Fibroblast of skin of abdomen (primary cell): ENCODE measurements around the gene MPL.

ENCODE experiments used
- DNase-seq: peaks from one replicate; pipeline ENCODE4 v3.0.0-alpha.2; 2013

Gene MPL

DNA sequence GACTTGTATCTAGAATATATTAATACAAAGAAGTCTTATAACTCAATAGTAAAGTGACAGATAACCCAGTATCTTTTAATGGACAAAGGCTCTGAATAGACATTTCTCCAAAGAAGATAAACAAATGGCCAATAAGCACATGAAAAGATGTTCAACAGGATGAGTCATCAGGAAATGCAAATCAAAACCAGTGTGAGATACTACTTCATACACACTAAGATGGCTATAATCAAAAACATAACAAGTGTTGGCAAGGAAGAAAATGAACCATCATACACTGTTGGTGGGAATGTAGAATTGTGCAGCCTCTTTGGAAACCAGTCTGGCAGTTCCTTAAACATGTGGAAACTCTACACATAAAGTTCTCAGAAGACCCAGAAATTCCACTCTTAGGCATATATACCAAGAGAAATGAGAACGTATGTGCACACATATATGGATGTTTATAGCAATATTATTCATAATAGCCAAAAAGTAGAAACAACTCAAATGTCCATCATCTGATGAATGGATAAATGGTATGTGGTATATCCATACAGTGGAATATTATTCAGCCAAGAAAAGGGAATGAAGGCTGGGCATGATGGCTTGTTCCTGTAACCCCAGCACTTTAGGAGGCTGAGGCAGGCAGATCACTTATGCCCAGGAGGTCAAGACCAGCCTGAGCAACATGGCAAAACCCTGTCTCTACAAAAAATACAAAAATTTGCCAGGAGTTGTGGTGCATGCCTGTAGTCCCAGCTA lies 9.9 kb upstream of the MPL start:
- DNase-seq = peak; percentile 32

DNA sequence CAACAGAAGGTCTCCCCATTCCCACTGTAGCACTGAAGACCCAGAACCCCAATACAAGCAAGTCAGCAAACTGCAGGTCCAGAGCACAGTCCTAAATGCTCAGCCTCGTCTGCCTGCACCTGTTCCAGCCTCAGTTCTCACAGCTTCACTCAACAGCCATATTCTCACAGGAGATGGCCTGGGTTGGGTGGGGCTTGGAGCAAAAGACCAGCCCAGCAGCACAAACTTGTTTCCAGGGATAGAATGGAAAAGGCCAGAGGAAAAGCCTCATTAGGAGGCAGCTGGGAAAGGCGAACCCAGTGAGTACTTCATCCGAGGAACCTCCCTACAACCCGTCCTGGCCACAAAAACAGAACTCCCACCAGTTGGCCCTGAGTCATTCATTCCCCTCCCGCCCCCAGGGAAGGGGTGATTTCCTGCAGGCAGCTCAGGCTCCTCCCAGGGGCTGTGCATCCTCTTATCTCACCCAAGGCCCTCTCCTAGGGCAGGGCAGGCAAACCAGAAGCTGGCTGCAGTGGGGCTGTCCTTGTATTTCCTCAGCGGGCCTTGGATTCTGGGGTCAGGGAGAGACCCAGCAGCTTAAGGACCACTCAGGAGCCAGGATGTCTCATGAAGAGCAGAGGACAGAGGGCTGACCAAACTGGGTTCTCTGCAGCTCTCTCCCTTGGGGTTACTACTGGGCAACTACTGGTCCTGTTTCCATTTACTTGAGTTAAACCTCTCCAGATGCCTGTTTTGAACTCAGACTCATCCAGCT lies 7.4 kb upstream of the MPL start:
- DNase-seq = peak; percentile 73

DNA sequence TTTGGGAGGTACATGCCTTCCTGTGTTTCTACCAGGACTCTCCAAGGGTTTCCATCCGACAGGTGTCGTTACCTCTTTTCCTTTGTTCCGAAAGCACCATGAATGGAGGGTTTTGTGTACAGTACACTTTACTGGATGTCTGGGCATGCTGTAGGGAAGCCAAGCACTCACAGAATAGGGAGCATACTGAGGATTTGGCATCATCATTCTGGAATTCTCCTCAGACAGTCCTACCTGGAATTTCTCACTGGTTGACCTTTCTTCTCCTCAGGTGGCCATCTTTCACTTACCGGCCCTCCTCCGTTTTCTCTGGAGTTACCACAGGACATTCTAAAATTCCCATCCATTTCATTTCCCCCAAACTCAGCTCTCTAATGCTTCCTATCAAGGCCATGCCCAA lies 5.9 kb upstream of the MPL start:
- no peak for DNase-seq

DNA sequence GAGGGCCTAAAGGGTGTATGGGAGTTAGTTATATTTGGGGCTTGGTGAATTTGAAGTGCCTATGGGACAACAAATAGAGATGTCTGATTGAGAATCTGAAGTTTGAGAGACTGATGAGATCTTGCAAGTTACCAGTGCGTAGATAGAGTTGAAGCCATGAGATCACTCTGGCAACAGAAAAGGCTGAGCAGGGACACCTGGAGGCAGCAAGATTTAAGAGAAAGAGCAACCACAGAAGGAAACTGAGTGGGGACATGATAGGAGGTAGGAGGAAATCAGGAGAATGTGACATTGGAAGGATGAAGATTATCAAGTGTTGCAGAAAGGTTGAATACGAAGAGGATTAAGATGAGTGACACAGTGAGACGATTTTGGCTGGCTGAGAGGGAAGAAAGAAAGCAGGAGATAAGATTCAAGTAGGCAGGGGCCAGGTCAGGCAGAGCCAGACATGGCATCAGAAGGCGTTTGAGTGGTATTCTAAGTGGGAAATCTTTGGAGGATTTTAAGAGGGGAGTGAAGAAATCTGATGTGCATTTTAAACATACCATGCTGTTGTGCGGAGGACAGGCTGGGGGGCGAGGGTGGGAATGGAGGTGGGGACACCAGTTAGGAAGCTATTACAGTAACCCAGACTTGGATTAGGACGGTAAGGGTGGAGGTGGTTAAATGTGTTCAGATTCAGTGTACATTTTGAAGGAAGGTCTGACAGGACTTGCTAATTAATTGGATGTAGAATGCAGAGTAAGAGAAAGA lies 3.0 kb upstream of the MPL start:
- DNase-seq = no peak

DNA sequence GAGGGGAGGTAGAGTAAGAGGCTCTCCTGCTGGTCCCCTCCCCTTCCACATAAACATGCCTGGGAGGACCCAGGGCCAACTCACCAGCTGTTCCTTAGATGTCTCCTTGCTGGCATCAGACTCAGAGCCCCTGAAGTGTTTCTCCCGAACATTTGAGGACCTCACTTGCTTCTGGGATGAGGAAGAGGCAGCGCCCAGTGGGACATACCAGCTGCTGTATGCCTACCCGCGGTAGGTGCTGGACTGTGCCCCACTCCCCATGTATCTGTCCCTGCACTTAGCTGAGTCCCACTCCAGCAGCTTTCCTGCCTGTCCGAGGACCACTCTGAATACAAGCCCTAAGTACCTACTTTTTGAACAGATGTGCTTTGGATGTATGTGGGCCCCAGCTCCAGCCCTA lies 383 bp downstream of the MPL start:
- DNase-seq = no peak

DNA sequence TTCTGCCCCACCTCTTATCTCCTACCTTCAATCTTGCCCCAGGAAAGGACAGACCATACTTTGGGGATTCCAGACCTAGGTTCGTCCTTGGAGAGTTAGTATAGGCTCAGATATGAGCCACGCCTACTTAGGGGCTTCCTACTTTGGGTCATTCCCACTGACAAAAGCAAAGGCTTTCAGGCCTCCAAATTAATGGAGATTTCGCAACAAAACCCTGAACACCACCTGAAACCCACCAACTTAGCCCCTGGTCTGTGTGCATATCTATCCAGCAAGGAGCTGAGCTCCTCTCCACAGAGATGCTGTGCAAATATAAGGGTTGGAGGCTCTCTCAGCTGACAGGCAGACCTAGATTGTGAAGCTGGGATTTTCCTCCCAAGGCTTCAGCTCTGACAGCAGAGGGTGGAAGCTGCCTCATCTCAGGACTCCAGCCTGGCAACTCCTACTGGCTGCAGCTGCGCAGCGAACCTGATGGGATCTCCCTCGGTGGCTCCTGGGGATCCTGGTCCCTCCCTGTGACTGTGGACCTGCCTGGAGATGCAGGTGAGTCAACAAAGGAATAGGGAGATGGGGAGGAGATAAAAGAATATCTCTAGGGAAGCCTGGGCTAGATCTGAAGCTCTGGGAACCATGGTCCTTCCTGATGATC lies 2.1 kb downstream of the MPL start:
- no peak for DNase-seq

DNA sequence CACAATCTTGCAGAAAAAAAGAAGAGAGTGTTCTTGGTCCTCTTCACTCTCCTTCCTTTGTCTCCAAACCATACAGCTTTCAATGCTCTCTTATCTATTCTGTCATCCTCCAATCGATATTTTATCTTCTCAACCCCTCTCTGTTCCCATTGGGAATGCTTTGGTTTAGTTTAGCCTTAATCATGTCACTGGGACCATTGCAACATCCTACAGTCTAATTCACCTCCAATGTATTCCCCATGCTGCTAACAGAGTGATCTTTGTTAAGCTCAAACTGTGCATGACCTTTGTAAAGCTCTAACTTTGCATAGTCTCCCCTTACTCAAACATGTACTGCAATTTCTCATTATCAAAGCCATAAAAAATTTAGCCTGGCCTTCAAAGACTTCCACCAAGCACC lies 2.9 kb downstream of the MPL start:
- DNase-seq = no peak

DNA sequence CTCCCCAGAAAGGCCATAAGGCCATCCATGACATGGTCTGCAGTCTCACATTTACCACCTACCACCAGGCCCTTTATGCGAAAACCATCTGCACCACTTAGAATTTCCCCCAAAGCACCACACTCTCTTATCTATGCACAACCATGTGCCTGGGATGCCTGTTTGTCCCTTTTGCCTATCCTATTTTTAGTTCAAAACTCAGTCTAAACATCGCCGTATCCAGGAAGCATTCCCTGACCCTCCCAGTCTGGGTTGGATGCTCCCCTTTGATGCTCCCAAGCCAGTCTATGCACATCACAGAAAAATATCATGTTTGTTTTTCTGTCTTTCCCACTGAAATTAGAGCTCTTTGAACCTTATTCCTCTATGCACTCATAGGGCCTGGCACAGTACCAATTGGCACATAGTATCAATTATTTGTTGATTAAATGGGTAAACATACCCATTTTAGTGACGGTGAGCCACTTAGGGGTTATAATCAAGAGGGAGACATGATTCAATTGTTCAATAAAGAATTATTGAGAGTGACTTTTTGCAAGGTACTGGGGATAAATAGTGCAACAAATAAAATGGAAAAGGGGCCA lies 6.7 kb downstream of the MPL start:
- no peak for DNase-seq

DNA sequence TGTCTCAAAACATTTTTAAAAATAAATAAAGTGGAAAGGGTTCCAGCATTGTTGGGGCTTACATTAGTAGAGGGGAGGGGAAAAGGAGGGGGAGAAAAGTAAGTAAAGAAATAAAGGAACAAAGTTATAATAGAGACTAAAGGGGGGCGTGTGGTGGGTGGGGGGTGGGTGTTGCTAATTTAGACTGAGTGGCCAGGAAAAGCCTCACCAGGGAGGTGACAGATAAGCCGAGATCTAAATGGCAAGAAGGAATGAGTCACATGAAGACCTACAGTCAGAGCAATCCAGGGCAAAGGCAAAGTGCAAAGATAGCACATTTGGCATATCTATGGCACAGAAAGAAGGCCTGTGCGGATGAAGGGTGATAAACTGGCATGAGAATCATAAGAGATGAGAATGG lies 7.5 kb downstream of the MPL start:
- DNase-seq = no peak

DNA sequence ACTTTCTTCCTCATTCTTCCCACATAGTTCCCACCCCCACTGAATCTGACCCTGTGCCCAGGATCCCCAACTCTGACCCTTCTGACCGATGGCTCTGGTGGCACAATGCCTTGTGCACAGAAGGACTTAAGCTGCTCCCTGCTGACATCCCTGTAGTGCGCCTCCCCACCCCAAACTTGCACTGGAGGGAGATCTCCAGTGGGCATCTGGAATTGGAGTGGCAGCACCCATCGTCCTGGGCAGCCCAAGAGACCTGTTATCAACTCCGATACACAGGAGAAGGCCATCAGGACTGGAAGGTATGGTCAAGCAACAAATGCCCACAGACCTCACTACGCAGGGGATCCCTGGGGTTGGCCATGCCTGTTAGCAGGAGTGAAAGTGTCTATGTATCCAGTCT lies 9.0 kb downstream of the MPL start:
- DNase-seq = no peak

DNA sequence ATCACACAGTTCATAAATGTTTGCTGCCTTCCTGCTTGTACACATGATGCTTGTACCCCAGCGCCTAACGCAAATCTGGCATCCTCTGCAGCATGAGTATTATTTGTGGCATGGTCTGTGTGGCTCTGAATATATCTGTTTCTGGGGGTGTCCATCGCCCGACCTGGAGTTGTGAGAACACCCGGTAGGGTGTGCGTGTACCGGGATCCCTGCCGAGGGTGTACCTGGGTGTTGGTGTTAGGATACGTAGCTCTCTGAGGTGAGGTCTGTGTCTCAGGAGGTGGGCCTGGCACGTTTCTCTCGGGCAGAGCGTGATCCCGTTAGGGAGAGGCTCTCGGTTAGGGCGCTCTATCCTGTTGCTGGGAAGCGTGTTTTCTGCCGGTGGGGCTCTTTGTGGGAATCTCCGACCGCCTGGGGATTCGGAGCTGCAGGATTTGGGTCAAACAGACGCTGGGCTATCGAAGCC lies 10.8 kb downstream of the MPL start:
- no peak for DNase-seq

DNA sequence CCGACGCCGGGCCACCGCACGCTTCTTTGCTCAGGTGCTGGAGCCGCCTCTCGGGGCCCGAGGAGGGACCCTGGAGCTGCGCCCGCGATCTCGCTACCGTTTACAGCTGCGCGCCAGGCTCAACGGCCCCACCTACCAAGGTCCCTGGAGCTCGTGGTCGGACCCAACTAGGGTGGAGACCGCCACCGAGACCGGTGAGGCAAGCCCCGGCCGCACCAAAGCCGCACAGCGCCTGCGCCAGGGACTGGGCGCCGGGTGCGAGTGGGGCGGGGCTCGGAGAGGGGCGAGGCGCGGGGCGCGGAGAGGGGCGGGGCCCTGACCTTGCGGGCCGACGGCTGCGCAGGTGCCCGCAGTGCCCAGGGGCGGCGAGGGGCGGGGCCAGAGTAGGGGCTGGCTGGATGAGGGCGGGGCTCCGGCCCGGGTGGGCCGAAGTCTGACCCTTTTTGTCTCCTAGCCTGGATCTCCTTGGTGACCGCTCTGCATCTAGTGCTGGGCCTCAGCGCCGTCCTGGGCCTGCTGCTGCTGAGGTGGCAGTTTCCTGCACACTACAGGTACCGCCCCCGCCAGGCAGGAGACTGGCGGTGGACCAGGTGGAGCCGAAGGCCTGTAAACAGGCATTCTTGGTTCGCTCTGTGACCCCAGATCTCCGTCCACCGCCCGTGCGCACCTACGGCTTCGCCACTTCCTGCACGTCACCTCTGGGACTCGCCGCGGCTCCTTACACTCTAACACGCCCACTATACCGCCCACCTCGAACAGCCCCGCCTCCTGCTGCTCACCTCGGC lies 11.4 kb downstream of the MPL start:
- DNase-seq = peak; percentile 35

DNA sequence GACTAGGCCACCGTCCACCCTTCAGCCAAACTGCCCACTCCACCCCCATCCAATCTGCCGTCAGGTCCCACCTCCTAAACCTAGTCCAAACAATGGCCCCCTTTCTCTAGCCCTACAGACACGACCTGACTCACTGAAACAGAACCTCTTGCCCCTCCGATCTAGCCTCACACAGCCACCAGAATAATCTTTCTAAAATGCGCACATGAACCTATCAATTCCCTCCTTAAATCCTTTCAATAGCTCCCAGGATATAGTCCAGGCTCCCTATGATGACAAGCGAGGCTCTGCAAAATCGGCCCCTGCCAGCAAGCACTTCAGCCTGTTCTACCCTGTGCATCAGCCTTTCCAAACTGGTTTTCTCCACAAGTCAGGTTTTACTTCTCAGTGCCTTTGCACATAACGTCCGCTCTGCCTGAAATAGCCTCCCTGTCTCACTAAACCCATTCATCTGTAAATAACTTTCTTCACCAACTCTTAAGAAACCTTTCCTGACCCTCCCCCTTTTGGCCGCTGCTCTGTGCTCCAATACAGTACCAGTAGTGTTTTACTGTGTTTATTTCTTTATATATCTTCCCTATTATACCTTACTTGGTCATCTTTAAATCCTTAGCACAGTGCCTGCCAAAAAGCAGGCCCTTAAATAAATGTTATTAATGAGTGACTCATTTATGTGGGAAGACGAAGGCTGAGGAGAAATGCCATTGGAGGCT lies 12.1 kb downstream of the MPL start:
- DNase-seq = peak; percentile 82

DNA sequence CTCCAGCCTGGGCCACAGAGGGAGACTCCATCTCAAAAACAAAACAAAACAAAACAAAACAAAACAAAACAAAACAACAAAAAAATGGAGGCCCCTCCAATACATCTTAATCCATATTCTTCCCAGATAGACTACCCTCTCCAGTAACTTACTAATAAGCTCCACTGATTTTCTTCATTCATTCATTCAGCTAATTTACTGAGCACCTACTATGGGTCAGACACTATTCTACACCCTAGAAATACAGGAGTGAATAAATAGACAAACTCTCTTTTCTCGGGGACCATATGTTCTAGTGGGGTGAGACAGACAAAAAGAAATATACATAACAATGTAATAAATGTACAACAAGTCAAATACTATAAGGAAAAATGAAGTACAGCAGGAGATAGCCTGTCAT lies 13.4 kb downstream of the MPL start:
- DNase-seq = no peak

DNA sequence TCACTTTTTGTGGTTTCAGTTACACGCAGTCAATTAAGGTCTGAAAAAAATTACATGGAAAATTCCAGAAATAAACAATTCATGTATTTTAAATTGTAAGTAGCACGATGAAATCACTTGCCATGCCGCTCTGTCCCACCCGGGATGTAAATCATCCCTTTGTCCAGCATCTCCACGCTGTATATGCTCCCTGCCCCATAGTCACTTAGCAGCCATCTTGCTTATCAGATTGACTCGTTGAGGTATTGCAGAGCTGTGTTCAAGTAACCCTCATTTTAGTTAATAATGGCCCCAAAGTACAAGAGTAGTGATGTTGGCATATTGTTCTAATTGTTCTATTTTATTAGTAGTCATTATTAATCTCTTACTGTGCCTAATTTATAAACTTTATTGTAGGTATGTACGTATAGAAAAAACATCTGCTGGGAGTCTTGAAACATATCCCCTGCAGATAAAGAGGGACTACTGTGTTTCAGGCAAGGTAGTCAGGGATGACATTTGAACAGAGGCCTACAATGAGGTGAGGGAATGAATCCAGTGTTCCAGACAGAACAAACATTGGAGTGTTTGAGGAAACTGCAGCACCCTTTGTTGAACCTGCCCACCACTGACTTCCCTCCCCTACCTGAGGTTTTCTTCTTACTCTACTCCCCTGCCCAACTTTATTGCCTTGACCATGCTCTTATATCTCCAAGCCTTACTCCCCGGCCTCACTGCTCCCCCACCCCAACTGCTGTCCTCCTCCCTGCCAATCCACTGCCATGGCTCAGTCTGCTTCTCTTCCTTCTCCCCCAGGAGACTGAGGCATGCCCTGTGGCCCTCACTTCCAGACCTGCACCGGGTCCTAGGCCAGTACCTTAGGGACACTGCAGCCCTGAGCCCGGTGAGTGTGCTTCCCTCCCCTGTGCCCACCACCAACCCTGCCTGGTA lies 14.1 kb downstream of the MPL start:
- DNase-seq = no peak

DNA sequence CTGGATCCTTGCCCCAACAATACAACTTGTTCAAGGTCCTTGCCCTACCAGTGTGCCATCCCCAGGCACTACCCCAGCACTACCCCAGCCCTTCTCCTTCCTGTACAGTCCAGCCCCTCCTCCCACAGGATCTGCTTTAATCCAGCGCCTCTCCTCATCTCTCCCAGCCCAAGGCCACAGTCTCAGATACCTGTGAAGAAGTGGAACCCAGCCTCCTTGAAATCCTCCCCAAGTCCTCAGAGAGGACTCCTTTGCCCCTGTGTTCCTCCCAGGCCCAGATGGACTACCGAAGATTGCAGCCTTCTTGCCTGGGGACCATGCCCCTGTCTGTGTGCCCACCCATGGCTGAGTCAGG lies 14.7 kb downstream of the MPL start:
- no peak for DNase-seq

DNA sequence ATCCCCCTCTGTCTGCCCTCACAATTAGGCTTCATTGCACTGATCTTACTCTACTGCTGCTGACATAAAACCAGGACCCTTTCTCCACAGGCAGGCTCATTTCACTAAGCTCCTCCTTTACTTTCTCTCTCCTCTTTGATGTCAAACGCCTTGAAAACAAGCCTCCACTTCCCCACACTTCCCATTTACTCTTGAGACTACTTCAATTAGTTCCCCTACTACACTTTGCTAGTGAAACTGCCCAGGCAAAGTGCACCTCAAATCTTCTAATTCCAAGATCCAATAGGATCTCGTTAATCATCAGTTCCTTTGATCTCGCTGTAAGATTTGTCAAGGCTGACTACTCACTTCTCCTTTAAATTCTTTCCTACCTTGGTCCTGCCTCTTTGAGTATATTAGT lies 15.3 kb downstream of the MPL start:
- DNase-seq = no peak

DNA sequence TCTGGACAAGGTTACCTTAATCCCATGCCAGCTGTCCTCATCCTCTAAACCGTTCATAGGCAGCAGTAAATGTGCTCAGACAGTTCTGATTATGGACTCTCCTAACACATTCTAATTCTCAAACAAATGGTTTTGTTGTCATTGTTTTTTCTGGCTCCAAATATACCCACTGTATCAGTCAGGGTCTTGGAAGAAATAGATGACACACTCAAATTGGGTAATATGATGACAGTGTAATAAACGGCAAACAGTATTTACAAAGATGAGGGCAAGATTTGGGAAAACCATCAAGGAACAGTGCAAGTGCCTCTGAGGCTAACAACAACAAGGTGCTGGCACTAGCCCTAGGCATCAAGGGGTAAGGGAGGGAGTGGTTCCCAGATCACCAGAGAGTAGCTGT lies 16.9 kb downstream of the MPL start:
- no peak for DNase-seq

DNA sequence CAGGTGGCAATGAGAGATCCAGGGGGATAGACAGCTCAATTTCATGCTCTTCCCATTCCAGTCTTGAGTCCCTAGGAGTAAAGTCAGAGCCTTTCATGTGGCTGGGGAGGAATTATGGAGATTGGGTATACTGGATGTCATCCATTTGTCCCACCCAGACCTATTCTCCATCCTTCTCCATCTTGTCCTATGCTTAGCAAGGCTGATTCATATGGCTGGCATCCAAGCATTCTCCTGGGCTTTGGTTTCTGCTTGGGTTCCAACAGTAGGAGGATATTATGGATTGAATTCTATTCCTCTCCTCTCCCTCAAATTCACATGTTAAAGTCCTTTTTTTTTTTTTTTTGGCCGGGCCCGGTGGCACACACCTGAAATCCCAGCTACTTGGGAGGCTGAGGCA lies 17.3 kb downstream of the MPL start:
- no peak for DNase-seq

DNA sequence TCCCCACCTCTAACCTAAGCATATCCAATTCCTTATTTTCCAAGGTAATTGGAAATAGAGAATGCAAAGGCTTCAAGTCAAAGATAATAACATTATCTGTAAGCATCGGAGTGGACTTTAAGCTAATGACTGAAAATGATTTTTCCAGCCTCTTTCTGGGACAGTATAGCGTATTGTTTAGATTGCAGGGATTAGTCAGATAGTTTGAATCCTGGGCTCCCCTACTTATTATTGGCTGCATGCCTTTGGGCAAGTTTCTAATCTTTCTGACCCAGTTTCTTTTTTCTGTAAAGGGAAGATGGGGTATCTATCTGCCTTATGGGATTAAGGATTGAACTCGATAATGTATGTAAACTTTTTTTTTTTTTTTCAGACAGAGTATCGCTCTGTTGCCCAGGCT lies 19.6 kb downstream of the MPL start:
- DNase-seq = no peak
